ENCODE results near the gene TAX1BP1.
A peak's percentile ranks its signal among the peaks of the same experiment; 100 is the strongest.
"Not testable (repeated sequence)": the region's sequence is repeated elsewhere in the genome, so short reads cannot be mapped to it uniquely, and the experiment has no call there.

The TAX1BP1 gene

DNA sequence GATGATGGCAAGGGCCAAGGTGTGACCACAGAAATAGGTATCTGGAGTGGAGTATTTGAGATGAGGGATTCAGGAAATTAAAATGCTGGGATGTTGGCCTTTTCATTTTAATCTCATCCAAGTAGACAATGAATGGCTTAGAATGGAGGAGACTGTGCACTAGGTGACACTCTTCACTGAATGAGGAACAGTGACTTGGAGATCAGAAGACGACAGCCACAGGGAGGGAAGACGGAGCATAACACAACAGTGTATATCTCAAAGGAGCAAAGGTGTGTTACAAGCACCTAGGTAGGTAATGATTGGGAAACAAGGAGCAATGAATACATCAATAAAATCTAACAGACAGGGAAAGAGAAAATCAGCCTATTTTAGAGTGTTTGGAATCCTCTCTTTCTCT, 4.1 kb upstream of the TAX1BP1 start:
- TF ChIP-seq, protein P1, sequence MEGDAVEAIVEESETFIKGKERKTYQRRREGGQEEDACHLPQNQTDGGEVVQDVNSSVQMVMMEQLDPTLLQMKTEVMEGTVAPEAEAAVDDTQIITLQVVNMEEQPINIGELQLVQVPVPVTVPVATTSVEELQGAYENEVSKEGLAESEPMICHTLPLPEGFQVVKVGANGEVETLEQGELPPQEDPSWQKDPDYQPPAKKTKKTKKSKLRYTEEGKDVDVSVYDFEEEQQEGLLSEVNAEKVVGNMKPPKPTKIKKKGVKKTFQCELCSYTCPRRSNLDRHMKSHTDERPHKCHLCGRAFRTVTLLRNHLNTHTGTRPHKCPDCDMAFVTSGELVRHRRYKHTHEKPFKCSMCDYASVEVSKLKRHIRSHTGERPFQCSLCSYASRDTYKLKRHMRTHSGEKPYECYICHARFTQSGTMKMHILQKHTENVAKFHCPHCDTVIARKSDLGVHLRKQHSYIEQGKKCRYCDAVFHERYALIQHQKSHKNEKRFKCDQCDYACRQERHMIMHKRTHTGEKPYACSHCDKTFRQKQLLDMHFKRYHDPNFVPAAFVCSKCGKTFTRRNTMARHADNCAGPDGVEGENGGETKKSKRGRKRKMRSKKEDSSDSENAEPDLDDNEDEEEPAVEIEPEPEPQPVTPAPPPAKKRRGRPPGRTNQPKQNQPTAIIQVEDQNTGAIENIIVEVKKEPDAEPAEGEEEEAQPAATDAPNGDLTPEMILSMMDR (IDR thresholded peaks at IDR 0.05; ENCODE audit: low read depth, low read length): no peak
- DNase-seq (ENCODE audit: low read depth in 2 of 2): no peak
- H3K4me3 ChIP-seq (replicated peaks in 1 of 2; ENCODE audit: low read depth in 2 of 2, low read length in 2 of 2): no peak overlapping the region

DNA sequence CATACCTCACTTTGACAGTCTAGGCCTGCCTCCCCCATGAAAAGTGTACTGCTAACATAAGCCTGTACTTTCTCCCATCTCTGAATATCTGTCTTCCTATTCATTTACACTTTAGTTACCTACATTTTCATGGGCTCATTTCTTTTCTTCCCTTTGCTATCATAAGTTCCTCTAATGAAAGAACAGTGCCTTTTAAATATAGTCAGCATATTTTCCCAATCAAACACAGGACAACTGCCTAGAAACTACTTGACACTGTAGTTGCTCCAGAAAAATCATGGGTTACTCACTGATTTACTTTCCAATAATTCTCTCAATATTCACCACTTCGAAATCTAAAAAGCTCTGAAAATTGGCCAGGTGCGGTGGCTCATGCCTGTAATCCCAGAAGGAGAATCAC, 2.8 kb upstream of the TAX1BP1 start:
- no peak overlapping the region for H3K4me3 ChIP-seq (replicated peaks in 1 of 2; ENCODE audit: low read depth in 2 of 2, low read length in 2 of 2)
- DNase-seq (ENCODE audit: low read depth in 2 of 2): no peak
- TF ChIP-seq, protein P1 (IDR thresholded peaks at IDR 0.05; ENCODE audit: low read depth, low read length): no peak

DNA sequence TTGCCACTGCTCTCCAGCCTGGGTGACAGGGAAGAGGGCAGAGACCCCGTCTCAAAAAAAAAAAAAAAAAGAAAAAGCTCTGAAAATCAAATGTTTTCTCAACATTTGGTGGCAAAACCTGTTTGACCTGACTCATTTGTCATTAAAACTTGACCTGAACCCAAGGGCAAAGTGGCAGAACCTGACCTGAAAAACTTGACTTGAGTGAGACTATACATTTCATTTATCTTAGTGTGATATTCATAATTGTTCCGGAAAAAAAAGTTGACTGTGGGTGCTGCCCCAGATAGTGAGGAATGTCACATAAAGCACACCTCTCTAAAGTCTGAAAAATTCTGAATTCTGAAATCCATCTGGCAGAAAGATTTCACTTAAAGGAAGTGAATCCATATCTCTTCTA, 2.3 kb upstream of the TAX1BP1 start:
- no peak for DNase-seq (ENCODE audit: low read depth in 2 of 2)
- TF ChIP-seq, protein P1 (IDR thresholded peaks at IDR 0.05; ENCODE audit: low read depth, low read length): no peak
- H3K4me3 ChIP-seq (replicated peaks in 1 of 2; ENCODE audit: low read depth in 2 of 2, low read length in 2 of 2): no peak overlapping the region

DNA sequence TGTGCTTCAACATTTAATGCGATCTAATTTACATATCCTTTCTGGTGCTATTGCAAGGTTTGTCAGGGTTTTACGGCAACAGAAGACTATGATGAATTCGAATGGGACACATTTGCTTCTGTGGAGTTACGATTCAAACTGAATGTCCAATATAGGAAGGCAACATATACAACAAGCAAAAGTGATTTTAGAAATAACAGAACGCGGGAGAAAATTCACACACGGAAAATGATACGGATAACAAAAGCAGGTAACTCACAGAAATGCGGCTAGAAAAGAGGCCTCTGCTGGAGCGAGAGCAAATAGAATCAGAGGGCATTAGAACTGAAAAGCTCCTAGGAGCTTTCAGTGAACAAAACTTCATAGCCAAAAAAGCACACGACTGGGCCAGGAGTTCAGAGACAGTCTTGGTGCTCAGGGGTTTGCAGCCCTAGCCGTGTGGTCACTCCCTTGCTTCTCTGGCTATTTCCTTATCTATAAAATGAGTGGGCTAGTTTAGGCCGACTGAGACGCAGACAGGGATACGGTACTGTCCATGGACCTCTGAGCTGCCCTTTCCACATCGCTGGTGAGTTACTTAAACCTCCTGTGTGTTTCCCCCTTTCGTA, 557 bp upstream of the TAX1BP1 start:
- TF ChIP-seq, protein P1 (IDR thresholded peaks at IDR 0.05; ENCODE audit: low read depth, low read length): no peak
- peak in 1 of 2 donors; percentile 19 for DNase-seq (ENCODE audit: low read depth in 2 of 2)
- peak overlapping the region; percentile 99 for H3K4me3 ChIP-seq (replicated peaks in 1 of 2; ENCODE audit: low read depth in 2 of 2, low read length in 2 of 2)

DNA sequence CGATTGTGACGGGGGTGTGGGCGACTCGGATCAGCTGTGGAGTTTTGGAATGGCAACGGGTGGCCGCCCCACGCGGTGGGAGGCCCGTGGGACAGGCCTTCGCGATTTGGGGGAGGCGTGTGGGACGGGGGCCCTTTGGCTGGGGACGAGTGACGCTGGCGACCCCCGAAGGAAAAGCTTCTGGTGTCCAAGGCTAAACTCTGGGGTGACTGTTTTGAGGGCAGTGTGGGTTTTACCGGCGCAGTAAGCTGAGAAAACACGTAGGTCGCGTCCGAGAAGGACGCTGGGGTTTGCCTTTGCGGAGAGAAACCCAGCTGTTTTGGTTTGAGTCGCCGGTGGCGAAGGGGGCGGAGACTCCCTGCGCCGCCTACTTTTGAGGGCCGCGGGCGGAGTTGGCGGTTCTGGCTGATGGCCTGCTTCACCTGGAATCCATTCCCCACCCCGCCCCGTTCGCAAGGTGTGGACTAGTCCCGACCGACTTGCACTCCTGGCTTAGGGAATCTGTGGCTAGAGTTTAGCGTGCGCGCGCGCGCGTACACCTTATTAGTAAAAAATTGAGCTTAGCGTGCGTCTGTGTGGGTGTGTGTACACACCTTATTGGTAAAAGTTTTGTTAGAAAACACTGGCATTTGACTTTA, 606 bp downstream of the TAX1BP1 start:
- peak; percentile 74 to 76 for DNase-seq (ENCODE audit: low read depth in 2 of 2)
- peak overlapping the region; percentile 99 for H3K4me3 ChIP-seq (replicated peaks in 1 of 2; ENCODE audit: low read depth in 2 of 2, low read length in 2 of 2)
- TF ChIP-seq, protein P1 (IDR thresholded peaks at IDR 0.05; ENCODE audit: low read depth, low read length): no peak

DNA sequence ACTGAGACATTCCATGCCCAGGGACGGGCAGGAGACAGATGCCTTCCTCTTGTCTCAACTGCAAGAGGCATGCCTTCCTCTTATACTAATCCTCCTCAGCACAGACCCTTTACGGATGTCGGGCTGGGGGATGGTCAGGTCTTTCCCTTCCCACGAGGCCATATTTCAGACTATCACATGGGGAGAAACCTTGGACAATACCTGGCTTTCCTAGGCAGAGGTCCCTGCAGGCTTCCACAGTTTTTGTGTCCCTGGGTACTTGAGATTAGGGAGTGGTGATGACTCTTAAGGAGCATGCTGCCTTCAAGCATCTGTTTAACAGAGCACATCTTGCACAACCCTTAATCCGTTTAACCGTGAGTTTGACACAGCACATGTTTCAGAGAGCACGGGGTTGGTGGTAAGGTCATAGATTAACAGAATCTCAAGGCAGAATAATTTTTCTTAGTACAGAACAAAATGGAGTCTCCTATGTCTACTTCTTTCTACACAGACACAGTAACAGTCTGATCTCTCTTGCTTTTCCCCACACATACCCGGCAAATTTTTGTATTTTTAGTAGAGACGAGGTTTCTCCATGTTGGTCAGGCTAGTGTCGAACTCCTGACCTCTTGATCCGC, 2.2 kb downstream of the TAX1BP1 start:
- peak in 1 of 2 donors; percentile 15 for DNase-seq (ENCODE audit: low read depth in 2 of 2)
- not testable (repeated sequence) for H3K4me3 ChIP-seq (replicated peaks in 1 of 2; ENCODE audit: low read depth in 2 of 2, low read length in 2 of 2)

DNA sequence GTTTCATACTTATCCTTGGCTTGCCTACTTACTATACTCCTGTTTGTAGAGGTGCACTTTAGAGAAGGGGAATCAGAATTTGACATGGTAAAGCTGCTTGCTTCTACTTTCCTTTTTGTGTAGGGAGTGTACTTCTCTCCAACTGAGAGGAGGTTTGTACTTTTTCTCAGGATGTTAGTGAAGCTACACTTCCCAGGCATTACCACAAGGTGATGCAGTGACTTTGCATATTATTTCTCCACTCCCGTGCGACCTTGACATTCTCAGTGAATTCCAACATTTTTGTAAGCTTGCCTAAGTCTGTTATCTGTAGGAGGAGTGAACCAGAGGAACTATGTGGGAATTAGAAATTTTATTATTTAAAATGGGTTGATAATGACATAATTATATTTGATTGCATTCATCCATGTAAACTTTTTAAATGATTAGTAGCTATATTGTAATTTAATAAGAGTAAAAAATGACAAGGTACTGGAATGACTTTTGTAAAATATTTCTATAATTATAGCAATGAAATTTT, 5.2 kb downstream of the TAX1BP1 start:
- H3K4me3 ChIP-seq (replicated peaks in 1 of 2; ENCODE audit: low read depth in 2 of 2, low read length in 2 of 2): no peak overlapping the region
- peak; percentile 89 for DNase-seq (ENCODE audit: low read depth in 2 of 2)
- TF ChIP-seq, protein P1 (IDR thresholded peaks at IDR 0.05; ENCODE audit: low read depth, low read length): peak; percentile 79
